KOPT-K1 (cell line): ENCODE data around the gene FSTL4.

Source experiments
- H3K27ac ChIP-seq: fragments of 200-600 bp; sonication (generic); 2 replicates; pipeline ENCODE4 v1.5.1; 2016; ENCODE audit warnings: antibody characterized with exemption, mild to moderate bottlenecking, low read depth, low read length; ENCODE audit not compliant: poor library complexity, severe bottlenecking
- H3K36me3 ChIP-seq: fragments of 200-600 bp; sonication (generic); 2 replicates; pipeline ENCODE4 v1.5.1; 2017; ENCODE audit warnings: antibody characterized with exemption, mild to moderate bottlenecking, low read length, moderate library complexity; ENCODE audit not compliant: insufficient read depth
- H3K9me3 ChIP-seq: fragments of 200-600 bp; sonication (generic); 2 replicates; pipeline ENCODE4 v1.5.1; 2017; ENCODE audit warnings: antibody characterized with exemption, low read length, mild to moderate bottlenecking; ENCODE audit not compliant: insufficient read depth, poor library complexity, severe bottlenecking

The FSTL4 gene

DNA sequence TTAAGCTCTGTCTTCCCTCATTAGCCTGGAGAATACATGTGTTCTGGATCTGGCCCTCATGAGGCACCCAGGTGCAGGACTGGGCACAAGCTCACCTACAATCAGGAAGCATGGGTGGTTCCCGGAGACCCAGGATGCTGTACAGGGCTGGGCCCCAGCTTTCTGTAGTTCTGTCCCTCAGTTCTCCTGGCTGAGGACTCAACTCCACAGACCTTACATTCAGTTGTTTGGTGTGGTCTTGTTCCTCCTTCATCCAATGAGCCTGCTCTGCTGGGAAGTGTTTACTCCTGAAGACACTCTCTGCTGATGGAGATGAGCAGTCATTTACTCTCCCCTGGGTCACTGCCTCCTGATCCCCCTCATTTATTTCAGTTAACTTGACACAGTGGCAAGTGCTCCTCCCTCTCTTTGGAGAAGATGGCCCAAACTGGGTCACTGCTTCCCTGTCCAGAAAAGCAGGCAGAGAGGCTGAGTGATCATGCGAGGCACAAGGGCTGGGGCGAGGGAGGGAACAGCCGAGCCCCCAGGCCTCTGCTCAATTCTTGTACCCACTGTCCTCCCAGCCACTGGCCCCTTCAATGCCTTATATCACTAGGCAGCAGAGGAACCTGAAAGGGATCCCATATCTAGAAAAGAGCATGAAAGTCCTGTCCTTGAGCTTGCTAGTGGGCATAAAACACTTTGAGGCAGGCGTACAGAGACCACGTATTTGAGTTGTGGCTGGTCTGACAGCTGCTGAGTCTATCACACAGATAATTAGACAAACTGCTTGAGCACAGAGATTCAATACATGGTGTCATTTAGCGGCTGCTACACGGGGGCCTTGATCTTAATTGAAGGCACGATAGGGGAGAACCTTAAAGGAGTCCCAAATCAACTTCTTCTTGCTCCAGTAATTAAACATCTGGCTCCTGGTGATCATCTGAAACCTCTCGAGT lies 221.7 kb downstream of the FSTL4 start:
- H3K9me3 ChIP-seq = no peaks in the 10 kb centered on the region
- no peak overlapping the region for H3K27ac ChIP-seq
- no peaks in the 10 kb centered on the region for H3K36me3 ChIP-seq

DNA sequence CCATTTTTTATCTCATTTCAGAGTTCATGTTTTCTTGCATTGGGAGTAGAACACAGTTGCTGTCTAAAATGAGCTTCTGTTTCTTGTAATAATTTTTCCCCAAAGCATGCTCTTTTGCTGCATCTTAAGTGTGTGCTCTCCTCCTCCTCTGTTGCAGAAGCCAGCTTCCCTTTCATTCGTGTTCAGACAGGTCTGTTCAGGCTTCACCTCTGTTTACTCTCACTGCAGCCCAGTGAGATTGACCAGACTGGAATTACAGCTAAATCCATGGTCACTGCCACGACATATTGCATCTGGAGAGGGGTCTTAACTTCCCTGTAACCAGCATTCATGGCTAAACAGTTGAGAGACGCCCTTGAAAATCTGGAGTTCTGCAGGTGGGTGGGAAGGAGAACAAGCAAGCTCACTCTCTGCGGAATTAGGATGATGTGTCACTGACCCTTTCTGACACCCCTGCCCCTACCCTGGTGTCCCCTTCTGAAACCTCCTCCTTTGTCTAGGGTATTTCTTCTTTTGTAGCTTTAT lies 223.2 kb downstream of the FSTL4 start:
- Histone ChIP-seq H3K27ac (no peak overlapping the region), H3K36me3 (no peaks in the 10 kb centered on the region), H3K9me3 (no peaks in the 10 kb centered on the region)

DNA sequence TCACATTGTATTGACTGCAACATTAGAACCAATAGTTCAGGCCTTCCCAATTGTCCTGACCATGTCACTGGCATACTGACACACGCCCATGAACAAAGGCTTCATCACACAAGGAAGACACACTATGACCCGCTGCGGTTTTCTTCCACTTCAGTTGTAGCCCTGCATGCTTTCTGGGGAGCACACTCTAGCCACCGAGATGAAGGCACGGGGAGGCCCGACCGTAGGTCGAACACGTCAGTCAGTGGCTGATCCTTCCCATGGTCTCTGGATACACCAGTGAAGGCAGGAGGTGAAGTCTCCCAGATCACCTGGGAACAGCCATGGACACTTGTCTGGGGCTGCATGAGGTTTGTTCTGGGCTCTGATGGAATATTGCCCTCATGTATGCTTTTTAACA lies 224.7 kb downstream of the FSTL4 start:
- Histone ChIP-seq H3K27ac (no peak overlapping the region), H3K36me3 (no peaks in the 10 kb centered on the region), H3K9me3 (no peaks in the 10 kb centered on the region)

DNA sequence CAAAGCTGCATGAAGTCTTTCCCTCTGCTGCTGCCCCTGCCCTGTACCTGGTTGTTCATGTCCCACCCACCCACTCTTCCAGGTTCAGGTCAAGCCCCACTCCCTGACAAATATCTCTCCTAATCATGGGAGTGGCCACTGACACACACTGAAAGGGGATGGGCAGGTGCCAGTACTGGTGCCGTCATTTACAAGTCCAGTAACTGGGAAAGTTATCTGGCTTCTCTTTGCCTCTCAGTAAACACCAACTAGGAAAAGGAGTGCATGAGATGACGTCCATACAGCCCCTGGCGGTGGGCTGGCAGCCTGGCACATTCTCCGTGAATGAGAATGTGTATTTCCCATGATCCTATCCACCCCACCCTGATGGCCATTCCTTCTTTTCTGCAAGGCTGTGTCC lies 225.2 kb downstream of the FSTL4 start:
- Histone ChIP-seq H3K36me3 (no peaks in the 10 kb centered on the region), H3K9me3 (no peaks in the 10 kb centered on the region), H3K27ac (no peak overlapping the region)

DNA sequence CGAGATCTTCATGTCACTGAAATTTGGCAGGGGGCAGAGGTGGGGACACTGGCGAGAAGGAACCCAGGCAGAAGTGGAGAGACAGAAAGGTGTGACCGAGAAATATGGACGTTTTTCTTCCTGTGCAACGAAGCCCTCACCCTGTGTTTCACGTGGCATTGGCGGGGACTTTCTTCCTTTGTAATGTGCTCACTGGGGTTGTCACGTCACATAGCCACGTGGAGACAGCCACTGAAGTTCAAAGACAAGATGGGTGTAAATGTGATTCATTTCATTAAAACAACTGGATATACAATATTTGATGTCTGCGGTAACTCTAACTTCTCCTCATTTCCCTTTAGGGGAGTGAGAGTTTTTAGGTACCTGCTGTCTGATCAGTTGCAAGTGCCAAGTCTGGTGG lies 225.7 kb downstream of the FSTL4 start:
- no peaks in the 10 kb centered on the region for H3K36me3 ChIP-seq
- no peak overlapping the region for H3K27ac ChIP-seq

DNA sequence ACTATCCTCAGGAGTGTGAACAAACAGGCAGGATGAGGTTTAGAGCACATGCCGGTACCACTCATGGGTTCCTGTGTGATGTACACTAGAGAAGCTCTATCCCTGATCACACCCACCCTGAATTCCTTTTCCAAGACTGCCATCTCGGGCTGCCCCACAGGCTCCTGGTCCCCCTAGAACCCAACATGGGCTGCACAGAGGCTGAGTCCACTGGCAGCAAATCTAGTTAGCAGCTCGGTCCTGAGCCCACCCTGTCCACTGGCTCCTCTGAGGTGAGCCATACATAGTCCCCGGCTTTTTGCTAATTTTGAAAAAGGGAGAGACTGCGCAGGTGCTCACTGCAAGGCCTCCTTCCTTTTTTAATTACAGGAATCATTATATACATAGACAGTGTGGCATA lies 227.0 kb downstream of the FSTL4 start:
- Histone ChIP-seq H3K27ac (no peak overlapping the region), H3K9me3 (no peaks in the 10 kb centered on the region), H3K36me3 (no peaks in the 10 kb centered on the region)

More for the DNA sequence above, 225.7 kb downstream of the FSTL4 start:
- no peaks in the 10 kb centered on the region for H3K9me3 ChIP-seq

DNA sequence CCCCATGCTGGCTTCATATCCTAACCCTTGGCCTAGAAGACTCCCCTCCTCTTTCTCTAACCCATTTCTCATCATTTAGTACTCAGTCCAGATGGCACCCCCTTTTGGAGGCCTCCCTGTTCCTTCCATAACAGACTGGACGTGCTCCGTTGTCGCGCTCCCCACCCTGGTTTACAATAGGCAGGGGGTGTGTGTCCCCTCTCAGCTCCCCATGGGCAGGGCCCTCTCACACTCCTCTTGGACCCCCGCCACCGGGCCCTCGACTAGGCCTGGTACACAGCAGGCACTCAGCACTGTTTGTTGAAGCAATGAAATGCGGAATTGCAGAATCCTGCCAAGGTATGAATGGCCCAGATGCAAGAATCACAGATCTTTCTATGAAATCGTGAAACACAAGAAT lies 227.4 kb downstream of the FSTL4 start:
- Histone ChIP-seq H3K9me3 (no peaks in the 10 kb centered on the region), H3K27ac (no peak overlapping the region)

DNA sequence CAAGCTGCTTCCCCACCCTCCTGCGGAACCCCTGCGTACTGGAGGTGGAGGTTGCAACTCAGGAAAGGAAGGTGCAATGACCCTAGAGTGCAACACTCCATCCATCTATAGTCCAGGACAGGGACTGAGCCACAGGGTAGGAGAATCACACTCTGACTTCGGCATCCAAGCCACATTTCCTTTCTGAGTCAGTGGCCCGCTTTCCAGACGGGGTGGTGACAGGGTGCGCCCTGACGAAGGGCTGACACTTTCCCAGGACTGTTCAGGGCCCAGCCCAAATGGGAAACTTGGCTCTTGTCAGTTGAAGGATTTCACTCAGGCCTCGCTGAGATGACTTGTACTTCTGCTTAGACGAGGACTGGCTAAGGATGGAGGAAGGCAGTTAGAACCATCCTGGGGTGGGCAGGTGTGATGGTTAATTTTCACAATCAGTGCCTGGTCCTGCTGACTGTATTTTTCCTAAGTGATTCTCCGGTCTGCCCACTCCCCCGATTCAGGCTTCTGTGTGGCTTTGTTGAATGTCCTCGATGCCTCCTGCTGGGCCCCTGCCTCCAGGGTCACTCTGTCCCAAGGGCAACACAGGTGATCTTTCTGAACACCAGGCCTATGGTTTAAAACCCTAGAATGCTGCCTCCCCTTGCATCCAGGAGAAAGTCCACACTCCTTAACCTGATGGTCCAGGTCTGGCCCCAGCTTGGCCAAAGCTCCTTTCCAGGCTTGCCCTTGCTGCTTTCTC lies 228.1 kb downstream of the FSTL4 start:
- no peaks in the 10 kb centered on the region for H3K9me3 ChIP-seq
- H3K36me3 ChIP-seq = no peaks in the 10 kb centered on the region
- no peak overlapping the region for H3K27ac ChIP-seq

More for the DNA sequence above, 227.4 kb downstream of the FSTL4 start:
- no peaks in the 10 kb centered on the region for H3K36me3 ChIP-seq

DNA sequence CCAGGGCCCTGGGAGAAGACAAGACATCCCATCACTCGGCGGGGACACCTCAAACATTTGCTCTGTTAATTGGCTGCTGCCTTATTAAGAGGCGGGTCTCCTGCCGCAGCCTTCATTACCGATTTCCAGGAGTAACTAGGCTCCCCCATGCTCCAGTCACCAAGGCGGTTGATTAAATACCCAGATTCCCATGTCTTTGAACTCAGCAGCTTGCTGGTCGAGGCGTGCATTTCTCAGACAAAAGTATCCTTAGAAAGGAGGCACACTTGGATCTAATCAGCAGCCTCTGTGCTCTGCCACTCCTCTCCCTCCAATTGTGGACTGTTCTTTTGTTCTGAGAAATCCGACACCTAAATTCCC lies 228.8 kb downstream of the FSTL4 start:
- H3K9me3 ChIP-seq = no peaks in the 10 kb centered on the region
- H3K27ac ChIP-seq = no peak overlapping the region
- no peaks in the 10 kb centered on the region for H3K36me3 ChIP-seq

DNA sequence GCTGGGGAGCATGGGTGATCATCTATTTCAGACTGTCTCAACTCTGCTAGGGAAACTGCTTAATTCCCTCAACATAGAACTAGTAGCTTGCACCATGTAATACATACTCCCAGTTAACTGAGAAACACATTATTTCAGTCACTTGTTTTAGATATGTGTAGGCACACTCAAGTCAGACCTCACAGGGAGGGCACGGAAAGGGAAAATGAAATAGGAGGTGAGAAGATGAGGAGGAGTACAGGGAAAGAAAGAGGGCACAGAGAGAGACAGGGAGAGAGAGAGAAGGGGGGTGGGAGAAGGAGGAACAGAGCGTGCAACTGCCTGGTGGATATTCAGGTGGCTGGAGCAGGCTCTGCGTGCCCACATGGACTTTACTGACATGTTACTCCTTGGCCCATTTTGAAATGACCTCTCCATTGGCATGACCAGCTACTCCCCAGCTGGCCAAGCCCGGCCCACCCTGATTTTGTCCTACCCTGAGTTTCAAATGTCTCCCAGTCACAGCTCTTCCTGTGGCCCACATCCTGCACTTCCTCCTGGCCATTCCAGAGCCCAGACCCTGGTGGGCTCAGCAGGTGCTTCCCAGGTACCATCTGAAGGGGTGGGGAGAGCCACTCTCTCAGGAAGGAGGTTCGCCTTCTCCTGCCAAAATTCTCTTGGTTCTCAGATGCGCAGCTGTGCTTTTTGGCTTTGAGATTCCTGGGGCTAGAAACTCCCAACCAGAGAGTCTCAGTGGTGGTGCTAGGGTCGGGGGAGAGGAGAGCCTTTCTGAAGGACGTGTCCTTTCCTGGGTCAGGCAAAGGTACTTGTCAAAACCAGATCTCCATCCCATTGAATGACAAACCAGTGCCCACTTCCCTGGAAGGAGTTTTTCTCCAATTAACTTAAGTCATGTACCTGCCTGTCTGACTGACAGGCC lies 229.4 kb downstream of the FSTL4 start:
- no peak overlapping the region for H3K27ac ChIP-seq

DNA sequence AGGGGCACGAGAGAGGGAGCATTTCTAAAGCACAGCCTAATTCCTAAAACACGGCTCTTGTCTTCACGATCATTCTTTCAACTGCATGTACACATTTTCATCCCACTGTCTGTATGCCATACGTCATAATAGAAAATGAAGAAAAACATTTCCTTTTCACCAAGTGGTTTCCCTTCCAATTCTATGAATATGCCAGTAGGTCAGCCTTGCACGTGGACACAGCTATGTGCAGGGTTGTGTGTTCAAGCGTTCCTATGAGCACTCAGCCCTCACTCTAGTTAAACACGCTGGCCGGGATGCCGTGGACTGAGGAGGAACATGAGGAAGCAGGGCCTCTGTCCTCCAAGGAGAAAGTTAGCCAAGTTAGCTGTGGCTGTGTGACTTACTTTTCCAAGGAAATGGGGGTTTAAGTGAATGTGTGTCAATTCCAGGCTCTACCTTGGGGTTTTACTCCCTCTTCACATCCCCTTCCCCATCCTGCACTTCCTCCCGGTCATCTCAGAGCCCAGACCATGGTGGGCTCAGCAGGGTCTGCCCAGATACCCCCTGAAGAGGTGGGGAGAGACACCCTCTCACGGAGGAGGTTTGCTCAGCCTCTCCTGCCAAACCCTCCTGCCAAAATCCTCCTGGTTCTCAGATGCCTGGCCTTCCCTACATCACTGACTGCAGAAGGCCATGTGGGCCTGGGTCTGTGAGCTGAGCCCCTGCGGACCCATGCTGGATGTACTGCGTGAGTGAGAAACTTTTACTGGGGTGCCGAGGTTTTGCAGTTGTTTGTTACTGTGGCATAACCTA lies 230.6 kb downstream of the FSTL4 start:
- no peak overlapping the region for H3K27ac ChIP-seq
- no peaks in the 10 kb centered on the region for H3K36me3 ChIP-seq
- peaks cover 16% of the 10 kb centered on the region for H3K9me3 ChIP-seq

More for the DNA sequence above, 229.4 kb downstream of the FSTL4 start:
- Histone ChIP-seq H3K9me3 (peaks cover 4% of the 10 kb centered on the region), H3K36me3 (no peaks in the 10 kb centered on the region)

DNA sequence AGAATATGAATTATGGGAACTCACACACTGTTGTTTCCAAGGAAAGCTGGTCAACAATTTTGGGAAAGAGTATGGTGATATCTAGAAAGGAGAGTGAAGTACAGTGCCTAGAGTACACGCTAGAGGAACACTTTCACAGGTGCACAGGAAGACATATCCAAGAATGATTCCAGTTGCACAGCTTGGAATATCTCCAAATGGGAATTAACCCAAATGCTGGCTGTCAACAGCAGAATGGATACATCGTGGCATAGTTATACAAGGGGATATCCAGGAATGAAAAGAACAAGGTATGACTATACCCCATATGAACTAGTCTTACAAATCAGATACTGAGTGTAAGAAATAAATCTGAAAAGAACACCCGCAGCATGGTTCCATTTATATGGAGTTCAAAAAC lies 231.3 kb downstream of the FSTL4 start:
- Histone ChIP-seq H3K36me3 (no peaks in the 10 kb centered on the region), H3K9me3 (peaks cover 16% of the 10 kb centered on the region), H3K27ac (no peak overlapping the region)

DNA sequence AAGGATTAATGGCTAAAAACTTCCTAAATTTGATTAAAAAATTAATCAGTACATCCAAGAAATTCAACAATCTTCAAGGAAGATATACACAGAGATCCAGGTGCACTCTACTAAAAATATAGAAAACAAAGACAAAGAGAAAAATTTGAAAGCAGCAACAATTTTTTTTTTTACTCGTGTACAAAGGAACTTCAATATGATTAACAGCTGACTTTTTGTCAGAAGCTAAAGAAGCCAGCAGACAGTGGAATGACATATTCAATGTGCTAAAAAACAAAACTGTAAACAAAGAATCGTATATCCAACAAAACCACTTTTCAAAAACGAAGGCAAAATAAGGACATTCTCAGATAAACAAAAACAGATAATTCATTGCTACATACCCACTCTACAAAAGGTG lies 234.6 kb downstream of the FSTL4 start:
- H3K9me3 ChIP-seq = peaks cover 16% of the 10 kb centered on the region
- H3K36me3 ChIP-seq = no peaks in the 10 kb centered on the region
- no peak overlapping the region for H3K27ac ChIP-seq

DNA sequence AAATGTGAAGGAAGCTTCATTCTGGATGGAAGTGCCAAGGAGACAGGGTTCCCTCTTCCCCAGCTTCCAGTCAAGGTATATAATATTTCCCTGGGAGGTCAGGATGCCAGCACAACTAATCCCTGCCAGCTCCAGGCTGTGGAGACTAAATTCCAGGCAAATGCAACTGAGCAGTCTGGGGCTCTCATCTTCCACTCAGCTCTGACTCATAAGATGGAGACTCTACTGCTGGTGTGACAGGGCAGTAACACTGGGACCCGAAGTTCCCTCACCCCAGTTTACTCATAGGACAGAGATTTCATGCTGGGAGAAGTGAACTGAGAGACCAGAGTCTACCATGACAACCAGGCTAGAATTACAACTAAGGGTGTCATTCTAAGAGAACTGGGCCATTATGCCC lies 235.4 kb downstream of the FSTL4 start:
- Histone ChIP-seq H3K36me3 (no peaks in the 10 kb centered on the region), H3K9me3 (peaks cover 16% of the 10 kb centered on the region), H3K27ac (no peak overlapping the region)
